Measurements from ENCODE around the gene DNLZ.
A peak's percentile ranks its signal among the peaks of the same experiment; 100 is the strongest.
"Not testable (repeated sequence)": the region's sequence is repeated elsewhere in the genome, so short reads cannot be mapped to it uniquely, and the experiment has no call there.

The DNLZ gene

DNA sequence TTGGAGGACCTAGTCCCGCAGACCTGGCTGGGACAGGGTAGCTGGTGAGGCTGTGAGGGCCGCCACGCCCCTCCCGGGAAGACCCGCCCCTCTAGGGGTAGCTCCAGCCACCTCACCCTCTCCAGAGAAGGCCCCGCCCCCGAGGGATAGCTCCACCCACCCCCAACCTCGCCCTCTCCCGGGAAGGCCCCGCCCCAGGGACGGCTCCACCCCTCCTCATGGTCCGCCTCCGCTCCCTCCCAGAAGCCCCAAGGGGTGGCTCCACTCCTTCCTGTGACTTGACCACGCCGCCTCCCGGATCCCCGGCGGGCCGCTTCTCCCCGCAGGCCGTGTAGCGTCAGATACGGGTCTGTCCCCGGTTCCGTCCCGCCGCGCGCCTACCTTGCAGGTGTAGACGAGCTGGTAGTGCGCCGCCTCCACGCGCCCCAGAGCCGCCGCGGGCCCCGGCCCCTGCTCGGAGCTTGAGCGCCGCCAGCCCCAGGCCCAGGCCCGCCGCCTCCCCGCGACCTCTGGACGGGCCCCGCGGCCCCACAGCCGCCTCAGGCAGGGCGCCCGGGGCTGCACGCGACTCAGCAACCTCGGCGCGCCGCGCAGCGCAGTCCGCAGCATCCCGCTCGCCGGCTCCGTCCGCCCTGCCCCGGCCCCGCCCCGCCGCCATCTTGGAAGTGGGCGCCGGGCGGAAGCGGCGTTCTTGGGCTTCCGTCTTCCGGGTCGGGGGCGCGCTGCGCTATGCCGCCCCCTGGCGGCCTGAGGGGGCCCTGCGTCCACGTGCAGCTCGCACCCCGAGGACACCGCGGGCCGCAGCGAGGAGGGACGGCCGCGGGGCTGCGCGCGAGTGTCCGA, at the start of gene DNLZ:
Gene DNLZ, minus strand, starts transcription at position 639 of the 843 bp plus-strand sequence. Its CDS starts 30 bp downstream, at position 609.
- DNase-seq: peak; percentile 65

DNA sequence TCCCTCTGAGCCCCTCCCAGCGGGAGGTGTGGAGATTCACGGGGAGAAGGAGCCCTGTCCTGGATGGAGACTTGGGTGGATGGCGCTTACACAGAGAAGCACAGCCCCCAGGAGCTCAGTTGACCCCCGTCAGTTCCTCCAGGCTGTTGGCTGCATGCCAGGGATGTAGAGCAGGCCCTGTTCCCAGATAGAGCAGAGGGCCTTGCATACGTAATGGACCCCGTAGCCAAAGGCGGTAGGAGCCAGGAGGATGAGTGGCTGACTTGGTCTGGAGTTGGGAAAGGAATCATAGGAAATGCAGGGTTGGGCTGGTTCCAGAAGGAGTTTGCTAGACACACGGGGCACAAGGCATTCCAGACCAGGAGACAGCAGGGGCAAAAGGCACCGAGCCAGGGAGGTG, 49.4 kb upstream of the DNLZ start:
- DNase-seq: no peak

DNA sequence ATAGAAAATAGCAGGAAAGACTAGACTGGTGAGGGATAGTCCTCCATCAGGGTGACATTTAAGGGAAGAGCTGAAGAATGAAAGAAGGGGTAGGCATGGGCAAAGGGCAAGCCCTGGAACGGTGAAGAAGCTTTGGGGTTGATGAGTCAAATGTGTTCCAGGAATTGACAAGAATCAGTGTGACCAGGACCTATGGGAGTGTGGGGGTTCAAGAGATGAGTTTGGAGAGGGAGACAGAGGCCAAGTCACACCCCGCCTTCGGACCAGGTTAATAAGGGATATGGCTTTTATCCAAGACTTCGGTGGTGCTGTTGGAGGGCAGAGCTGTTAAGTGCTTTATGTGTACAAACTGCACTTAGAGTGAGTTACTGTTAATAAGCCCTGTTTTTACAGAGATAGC, 47.8 kb upstream of the DNLZ start:
- no peak for DNase-seq

DNA sequence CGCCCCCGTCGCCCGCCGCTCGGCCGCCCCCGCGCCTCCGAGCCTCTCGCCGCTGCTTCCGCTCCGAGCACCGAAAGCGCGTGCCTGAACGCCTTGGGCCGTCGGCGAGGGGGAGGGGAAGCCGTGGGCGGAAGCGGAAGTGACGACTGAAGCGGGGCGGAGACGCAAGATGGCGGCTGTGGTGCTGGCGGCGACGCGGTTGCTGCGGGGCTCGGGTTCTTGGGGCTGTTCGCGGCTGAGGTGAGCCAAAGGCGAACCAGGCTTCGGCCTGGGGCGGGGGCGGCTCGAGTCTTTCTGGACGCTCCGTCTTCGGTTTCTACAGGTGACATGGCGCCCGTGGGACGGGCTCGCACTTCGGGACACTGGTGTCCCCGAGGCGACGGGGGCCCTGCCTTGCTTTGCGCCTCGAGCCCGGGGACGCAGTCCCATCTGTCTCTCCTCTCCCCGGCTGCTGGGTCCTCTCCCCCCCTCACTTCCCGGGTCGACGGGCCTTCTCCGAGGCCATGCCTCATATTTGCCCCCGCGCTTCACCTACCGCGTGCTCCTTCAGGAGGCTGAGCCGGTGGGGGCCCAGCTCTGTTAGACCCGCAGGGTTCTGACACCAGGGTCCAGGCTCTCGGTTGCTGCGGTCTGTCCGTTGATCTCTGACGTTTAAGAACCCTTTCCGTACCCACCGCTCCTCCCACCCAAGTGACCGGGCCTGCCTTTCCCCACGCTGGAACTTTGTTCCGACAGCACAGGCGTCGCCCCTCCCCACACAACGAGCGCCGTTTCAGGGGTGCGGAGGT, 47.1 kb upstream of the DNLZ start, which contains the start of the genes ENTR1 and PMPCA:
Gene ENTR1, minus strand, starts transcription at position 115 of the 788 bp plus-strand sequence. CDS start 217 bp downstream, outside the sequence.
Gene PMPCA, plus strand, starts transcription at position 159 of the 788 bp plus-strand sequence. Its CDS starts 11 bp downstream, at position 170.
- peak; percentile 34 for DNase-seq

DNA sequence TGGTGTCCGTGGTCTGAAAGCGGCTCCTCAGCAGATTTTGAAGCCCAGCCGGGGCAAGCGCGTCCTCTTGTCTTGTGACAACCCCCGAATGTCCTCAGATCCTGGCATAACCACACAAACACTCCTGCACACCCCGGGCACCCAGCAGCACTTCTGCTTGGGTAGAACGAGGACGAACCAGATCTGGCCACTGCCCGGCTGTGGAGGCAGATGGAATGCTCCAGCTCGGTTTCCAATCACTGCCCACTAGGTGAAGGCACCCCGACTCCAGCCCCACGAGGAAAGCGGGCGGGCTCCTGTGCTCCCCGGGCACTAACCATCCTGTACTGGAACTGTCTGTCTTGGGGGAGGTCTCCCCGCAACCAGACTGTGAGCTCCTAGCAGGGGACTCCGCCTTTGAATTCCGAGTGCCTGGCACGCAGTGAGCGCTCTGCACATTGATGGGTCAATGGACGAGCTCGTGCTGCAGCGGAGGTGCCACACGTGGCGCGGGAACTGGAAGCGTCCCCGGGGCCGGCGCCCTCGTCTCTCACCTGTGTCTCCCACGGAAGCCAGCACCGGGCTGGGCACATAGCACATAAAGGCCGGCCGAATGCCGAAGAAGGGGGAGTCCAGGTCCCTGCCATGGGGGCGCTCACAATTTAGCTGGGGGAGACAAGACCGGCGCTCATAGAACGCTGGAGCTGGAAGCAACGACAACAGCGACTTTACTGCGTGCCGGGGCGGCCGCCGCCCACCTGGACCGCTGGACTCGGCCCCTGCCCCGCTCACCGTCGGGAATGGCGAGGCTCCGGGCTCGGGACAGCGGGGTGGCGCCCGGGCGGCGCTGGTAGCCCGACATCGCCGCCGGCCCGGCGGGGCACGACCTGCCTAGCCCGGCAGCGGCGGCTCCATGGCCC, 46.3 kb upstream of the DNLZ start:
- no peak for DNase-seq

DNA sequence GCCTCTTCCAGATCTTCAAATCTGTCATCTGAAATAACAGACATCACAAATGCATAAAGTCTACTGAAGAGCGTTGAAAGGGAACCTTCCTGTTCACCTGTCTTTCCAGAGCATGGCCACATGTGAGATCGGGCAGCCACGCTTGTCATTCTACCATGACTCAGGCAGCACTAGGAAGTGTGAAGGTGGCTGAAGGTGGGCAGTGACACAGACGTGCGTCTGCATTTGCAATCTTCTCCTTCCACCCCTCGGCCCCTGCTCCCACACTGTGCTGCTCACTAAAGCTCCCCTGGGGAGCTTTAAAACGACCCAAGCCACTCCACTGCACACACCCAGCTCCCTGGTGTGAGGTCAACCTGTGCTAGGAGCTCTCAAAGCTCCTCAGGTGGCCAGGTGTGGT, 44.4 kb upstream of the DNLZ start:
- DNase-seq: no peak

DNA sequence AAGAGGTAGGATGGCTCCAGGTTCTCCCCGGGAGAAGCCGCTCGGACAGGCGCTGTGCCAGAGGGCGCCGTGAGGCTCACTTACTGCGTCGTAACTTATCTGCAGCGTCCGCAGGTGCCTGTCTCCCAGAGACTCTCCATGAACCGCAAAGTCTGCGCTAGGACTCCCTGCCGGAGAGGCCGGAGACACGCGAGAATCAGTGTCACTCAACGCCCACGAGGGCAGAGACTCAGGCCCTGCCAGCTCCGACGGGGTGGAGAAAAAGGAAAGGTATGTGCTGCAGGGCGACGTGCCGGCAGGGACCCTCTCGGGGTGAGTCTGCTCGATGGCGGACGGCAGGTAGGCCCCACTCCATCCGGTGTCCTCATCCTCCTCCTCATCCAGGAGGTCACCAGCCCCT, 43.5 kb upstream of the DNLZ start:
- DNase-seq: not testable (repeated sequence)

DNA sequence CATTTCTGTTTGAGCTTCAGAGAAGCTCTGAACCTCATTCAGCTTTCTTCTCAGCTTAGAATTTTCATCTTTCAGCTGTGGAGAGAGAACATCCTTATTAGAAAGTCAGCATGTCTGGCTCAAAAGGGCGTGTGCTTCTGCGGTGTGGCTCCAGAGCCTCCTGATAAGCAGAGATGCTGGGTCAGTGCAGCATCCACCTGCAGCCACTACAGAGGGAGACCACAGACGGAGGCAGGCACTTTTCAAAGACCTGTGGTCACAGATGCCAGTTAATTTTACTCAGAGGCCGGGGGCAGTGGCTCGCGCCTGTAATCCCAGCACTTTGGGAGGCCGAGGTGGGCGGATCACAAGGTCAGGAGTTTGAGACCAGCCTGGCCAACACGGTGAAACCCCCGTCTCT, 42.4 kb upstream of the DNLZ start:
- DNase-seq: not testable (repeated sequence)

DNA sequence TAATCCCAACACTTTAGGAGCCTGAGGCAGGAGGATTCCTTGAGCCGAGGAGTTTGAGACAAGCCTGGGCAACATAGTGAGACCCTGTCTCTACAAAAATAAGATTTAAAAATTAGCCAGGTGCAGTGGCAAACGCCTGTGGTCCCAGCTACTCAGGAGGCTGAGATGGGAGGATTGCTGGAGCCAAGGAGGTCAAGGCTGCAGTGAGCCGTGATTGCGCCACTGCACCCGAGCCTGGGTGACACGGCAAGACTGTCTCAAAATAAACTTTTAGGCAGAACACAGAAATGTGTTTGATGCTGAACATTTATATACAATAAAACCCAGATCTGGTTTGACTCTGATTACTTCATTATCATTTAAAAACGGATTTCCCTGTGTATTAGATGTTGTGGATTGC, 41.9 kb upstream of the DNLZ start:
- no peak for DNase-seq

DNA sequence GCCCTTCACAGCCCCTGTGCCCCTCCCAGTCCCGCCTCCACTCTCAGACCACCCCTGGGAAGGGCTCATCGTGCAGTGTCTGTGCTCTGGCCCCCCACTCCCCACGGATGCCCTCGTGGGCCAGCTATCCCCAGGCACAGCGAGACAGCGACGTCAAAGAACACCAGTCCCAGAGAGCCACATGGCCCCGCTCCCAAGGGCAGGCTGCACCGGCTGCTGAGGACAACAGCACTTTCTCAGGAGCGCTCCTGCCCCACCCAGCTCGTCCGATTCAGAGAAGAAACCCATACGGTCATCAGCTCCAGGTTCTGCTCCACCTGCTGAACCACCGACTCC, 41.2 kb upstream of the DNLZ start:
- DNase-seq: no peak

DNA sequence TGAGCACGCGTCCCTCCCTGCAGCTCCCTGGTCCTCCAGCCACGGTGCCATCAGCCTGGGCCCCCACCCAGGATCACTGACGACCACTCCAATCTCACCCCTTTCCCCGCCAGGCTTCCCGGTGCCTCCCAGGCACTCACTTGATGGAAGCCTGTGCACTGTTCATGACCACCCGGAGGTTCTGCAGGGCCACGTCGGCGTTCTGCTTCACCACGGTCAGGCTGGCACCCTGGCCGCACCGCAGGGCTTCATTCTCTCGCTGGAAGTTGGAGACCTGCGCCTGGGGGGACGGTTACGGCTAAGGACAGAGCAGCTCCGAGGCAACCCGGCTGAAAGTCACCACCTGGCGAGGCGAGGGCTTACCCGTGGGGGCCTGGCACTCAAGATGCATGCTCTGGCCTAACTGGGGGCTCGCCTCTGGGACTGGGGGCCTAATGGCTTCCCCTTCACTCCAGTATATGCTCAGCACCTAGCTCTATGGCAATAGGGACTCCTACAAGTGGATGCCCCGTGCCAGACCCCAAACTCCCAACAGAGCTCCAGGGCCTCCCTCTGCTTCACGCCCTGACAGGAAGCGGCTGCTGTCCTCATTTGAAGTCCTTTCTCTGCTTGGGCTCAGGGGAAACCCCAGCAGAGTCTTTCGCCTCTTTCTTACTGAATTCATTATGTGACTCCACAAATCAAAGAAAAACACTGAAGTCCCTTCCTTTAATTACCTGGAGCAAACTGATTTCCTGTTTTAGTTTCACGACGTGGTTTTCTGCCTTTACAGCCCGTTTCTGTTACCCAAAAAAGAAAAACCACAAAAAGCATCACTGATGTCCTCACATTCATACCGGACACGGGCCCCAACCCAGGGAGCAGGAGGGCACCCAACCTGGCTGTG, 40.6 kb upstream of the DNLZ start:
- DNase-seq: no peak

DNA sequence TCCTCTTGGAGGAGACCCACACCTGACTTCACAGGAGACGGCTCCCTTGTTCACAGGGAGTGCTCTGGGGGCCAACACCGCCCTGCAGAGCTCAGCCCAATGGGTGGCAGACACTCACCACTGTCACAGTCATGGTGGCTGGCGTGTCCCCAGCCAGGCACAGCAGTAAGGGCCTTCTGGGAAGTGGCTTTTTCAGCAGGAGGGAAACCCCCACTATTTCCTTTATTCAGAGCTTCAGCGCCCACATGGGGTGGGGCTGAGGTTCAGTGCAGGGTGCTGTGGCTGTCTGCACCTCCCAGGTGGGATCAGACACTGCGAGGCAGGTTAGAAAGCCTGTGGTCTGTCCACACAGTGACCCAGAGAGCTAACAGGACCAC, 40.0 kb upstream of the DNLZ start:
- DNase-seq: no peak

DNA sequence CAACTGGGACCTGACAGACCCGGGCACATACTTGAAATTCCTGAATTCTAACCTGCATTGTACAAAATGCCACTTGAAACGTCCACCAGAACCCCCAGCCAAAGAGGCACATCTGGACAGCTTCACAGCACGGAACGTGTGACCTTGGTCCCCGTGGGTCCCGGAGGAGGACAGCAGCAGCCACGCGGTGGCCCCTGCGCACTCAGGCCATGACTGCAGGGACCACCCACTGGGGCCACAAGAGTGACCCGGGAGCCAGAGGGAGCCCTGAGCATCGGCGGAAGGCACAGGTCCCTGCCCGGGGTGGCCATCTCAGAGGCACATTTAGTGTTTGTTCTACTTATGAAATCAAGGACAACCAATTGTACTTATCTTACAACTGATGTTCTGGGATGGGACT, 38.5 kb upstream of the DNLZ start:
- DNase-seq: no peak

DNA sequence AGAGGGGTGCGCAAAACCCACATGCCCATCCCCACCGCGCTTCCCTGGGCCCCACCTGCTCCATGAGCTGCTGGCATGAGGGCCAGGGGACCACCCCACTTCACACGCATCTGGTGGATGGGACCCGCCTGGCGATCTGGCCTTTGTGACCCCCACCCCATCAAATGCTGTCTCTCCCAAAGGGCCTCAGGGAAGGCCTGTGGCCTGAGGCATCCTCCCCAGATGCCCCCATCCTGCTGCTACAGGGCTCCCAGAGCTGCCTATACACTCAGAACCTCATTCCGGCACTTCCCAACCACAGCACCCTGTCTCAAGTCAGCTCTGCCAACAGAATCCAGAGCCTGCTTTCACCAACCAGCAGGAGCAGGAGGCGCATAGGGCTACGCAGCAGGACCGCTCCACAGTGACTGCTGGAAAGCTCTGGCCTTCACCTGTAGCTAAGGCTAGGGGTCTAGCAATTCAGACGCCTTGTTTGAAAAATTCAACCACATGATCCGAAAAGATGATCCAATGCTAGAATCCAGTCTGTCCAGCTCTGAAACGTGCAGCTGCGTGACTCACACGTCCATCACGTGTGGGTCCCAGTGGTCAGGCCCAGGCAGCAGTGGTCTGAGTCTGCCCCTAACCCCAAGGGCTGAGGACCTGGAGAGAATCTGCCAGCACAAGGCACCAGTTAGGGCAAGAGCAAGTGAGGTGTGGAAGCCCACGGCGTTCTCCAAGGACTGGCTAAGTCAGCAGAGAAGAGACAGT, 37.8 kb upstream of the DNLZ start:
- DNase-seq: no peak

DNA sequence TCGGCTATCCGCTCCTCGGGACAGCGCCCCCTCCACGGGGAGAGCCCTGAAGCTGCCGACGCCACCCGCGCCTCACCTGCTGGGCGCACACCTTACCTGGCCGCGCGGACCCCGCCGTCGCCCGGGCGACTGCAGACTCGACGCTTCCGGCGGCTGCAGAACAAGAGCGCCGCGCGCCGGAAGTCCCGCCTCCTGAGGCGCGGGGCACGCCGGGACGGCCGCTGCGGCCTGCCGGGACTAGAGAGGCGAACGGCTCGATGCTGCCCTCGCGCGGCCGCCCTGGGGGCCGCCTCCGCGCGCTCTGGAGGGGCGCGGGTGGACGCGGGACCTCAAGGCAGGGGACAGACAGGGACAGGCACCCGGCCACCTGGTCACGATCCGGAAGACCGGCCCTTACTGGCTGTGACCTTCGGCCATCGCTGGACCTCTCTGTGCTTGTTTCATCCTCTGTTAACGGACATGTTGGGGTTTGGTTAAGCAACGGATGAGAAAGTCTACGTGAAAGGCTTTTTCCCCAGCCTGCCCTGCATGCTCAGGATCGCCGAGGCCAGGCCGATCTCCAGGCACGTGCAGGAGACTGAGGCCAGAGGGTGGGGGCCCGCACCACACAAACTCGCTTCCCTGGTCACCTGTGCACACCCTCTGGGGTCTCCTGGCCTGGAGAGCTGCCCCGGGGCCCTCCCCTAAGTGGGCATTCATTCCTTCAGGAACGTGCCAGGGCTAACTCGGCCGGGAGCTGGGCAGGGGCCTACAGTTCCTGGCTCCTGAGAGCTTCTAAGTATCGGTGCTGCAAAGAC, 36.7 kb upstream of the DNLZ start, which contains the start of gene SNAPC4:
Gene SNAPC4, minus strand, starts transcription at position 133 of the 797 bp plus-strand sequence. CDS start 1,742 bp downstream, outside the sequence.
- peak; percentile 58 for DNase-seq

DNA sequence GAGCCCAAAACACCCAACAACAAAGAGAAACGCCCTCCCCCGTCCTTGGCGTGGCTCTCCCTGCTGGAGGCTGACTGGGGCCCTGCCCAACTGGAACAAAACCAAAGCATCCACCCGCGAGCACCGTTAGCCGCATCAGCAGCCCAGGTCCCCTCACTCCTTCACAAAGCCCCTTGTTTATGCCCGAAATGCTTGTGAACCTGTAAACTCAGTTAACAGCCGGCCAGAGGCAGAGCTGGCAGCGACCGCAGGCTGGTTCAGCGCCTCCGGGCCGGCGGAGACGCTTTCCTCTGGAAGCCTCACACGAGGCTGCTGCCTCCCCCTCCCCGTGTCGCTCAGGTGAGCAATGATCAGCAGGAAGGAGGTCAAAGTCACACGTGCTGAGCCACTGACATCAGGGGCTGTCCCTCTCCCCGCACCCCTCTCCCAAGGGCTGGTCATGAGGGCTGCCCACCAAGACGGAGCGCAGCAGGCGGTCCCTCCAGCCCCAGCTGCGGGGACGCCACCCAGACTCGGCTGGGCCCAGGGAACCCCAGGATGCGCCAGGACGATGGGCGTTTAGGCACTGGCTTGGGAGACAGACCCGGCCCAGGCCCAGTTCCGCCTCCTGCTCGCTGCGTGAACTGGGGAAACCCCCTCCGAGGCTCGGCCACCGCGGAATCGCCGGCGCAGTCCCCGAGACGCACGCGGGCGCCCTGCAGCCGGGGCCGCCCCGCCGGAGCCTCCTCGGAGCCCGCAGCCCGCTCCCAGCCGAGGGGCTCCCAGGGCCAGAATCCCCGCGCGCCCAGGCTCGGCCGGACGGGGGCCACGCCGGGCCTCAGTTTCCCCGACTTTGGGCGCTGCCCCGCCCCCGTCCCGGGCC, 35.9 kb upstream of the DNLZ start:
- DNase-seq: no peak

DNA sequence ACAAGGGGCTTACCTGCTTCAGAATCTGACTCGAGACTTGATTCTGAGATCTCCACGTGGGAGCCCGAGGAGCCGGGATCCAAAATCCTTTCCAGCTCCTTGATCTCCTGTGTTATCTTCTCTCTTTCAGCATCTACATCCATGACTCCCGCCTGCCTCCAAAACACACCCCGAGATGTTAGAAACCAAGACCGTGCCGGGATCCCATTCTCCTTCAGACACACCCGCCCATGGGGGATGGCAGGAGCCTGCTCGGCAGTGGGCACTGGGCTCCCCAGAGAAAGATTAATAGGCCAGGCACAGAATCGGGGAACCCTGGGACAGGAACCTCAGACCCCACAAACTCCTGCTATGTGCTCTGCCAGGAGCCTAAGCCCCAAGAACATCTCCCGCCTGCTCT, 34.7 kb upstream of the DNLZ start:
- no peak for DNase-seq

DNA sequence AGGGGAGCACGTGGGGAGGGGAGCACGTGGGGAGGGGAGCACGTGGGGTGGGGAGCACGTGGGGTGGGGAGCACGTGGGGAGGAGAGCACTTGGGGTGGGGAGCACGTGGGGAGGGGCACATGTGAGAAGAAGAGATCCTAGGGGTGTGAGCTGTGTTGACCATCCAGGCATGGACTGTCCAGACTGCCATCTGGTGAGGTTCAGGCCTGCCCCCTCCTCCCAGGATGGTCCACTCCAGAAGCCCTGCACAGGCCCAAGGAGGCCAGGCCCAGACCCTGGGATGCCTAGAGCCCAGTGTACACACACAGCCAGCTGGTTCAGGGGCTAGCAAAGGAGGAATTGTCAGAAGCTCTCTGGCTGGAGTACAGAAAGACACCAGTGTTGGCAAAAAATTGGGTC, 34.1 kb upstream of the DNLZ start:
- DNase-seq: no peak

DNA sequence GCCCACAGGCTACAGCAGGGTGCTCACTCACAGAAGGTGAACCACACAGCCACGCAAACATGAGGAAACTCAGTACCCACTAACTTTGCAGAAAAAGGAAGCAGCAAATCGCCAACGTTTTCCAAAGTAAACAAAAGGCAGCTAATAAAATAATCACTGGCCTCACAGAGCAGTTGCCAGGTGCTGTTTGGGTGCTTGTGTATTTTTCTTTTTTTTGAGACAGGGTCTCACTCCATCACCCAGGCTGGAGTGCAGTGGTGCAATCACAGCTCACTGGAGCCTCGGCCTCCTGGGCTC, 32.6 kb upstream of the DNLZ start:
- no peak for DNase-seq

All from SHP77 treated with DMSO at 0.1 percent for 48 hours (cell line).